SKM-1 treated with dmso at 0.1 percent for 144 hours (cell line): Measurements from ENCODE around the gene ZBTB26.

Experiments
- DNase-seq: peaks from one replicate; lab custom pipeline; 2025; ENCODE audit not compliant: unreplicated experiment; lab: John Stamatoyannopoulos, UW

The ZBTB26 gene

GRCh38 chr9:122931226-122932121 is at the start of gene ZBTB26:
Gene ZBTB26 (minus strand): TSS chr9:122931512. CDS start chr9:122919934, 11,578 bp downstream.
- peak; percentile 88 for DNase-seq

GRCh38 chr9:122978601-122979000 is 47.3 kb upstream of the ZBTB26 start:
- DNase-seq = peak; percentile 48

DNA sequence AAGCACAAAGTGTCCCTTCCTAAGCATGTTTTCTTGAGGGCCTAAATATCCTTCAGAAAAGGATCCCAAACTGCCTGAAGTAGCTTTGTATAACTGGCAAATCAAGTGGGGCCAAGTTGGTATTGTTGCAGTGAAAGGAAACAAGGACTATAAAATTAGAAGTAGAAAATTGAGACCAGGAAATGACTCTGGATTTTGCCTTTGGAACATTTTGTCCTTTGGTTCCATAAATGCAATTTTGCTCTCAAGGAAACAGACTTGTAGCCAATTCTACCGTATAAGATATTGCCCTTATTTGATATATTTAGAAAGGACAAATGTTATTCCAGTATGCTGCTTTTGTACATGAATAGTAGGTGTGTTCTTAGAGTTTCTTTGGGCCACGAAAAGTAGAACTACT is 43.9 kb upstream of the ZBTB26 start:
- no peak for DNase-seq

DNA sequence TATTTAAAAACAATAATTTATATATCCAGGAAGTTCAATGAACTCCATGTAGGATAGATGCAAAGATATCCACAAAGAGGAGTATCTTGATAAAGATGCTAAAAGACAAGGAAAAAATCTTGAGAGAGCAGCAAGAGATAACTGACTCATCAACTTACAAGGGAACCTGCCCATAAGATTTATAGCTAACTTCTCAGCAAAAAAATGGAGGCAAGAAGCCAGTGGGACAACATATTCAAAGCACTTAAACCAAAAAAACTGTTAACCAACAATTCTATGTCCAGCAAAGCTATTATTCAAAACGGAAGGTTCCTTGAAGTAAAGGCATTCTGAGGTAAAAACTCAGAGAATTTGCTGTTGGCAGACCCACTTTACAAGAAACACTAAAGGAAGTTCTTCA is 29.8 kb upstream of the ZBTB26 start:
- DNase-seq = no peak

- no peak for DNase-seq
Observed at GRCh38 chr9:122955961-122956360, 24.6 kb upstream of the ZBTB26 start.

DNA sequence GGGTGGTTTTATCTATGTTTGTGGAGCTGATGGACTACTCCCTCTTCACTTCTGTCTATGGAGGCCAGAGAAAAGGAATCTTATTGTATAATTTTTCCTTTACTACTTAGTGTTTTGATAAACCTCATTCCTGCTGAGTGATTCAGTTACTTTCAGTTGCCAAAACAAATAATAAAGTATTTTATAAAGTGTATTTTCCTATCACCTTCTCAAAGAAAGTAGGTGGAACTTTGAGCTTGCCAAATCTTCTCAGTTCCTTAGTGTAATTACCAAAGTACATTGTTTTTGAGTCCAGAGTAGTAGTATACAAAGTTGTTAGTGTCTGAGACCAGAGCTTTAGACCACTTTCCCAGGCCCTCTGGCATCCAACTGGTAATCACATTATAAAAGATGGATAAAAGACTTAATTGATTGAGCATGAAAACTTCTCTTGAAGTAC is 23.0 kb upstream of the ZBTB26 start:
- no peak for DNase-seq

GRCh38 chr9:122951056-122951455 is 19.7 kb upstream of the ZBTB26 start:
- DNase-seq = no peak

- DNase-seq = no peak
Observed at GRCh38 chr9:122950263-122950662, 19.0 kb upstream of the ZBTB26 start.

DNA sequence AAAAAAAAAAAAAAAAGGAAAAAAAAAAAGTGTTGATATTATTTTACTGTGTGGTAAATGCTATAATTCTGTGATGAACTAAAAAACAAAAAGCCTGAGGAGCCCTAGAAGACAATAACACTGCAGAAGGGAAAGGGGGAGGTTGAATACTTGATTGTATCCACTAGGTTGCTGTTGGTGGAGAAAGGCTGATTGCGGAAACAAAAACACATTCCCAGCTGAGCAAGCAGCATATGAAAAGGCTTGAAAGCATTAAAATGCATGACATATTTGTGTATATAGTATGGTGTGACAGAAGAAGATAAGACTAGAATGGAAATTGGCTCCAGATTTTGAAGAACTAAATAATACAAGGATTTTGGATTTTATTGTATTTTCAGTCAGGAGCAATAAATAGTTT is 18.4 kb upstream of the ZBTB26 start:
- DNase-seq = no peak

DNA sequence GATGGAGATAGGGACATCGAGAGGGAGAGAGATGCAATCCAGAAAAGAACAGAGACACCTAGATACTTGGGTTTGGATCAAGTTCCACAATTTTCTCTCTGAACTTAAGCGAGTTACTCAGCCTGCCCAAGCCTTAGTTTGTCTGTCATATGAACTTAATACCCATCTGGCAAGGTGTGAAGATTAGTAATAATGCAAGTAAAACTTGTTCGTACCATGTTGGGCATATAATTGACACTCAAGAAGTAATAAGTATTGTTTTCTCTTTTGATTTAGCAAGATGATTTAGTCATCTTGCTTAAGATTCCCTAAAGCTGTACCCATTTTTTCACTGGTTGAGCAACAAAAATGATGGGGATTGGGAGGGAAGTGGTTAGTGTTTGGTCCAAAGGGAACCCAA is 17.0 kb upstream of the ZBTB26 start:
- DNase-seq = no peak

- no peak for DNase-seq
Observed at GRCh38 chr9:122946461-122947005, 15.2 kb upstream of the ZBTB26 start.

DNA sequence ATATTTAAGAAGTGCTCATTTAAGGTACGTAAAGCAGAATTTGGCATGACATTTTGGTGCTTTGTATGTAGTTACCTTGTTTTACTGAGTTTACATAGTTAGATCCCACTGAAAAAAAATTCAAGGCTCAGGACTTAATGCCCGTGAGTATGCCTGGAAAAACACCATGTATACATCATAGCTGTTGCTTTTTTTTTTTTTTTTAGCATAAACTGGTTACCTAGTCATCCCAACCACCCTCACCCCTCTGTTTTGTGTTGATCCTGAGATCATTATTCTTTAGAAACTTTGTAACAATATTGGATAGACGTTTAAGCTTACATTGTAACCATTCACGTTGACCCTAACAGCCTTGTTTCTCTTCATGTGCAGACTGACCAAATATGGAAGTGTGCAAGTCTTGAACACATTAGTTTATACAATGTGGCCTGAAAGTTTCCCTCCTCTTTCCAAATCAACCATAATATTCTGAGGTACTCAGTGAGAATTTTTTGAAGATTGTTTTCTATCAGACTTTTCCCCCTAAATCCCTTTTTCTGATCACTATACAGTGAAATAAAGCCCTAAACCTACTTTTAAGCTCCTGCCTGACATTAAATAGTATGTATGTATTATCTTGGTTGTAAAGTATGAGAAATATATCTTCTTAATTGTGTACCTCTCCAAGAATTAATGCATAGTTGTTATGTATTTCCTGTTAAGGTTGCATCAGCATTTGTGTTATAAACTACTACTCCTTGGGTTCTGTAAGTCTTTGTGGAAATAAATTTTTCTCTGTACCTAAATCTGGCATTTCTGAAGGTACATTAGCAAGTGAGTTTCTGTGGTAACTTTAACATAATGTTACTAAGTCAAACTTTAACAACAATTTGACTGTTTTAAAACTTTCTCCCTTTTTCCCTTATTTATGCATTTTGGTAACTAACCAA is 13.9 kb upstream of the ZBTB26 start:
- no peak for DNase-seq

- DNase-seq = no peak
Observed at GRCh38 chr9:122941582-122942234, 10.4 kb upstream of the ZBTB26 start.

GRCh38 chr9:122940749-122941581 is 9.7 kb upstream of the ZBTB26 start, which contains the start of gene RABGAP1:
Gene RABGAP1 (plus strand): TSS chr9:122941020. CDS start chr9:122957060, 16,040 bp downstream.
- DNase-seq = peak; percentile 93

DNA sequence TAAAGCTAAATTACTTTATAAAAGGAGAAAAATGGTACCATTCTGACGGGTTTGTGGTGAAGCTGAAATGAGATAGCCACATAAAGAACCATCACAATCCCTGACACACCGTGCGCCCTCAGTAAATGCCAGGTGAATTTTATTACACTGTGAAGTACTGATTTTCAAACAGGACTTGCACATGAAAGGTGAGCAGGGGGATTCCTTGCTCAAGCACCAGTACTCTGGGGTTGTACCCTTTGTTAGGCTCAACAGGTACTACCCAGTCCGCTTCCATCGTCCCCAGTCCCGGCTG is 9.1 kb upstream of the ZBTB26 start:
- DNase-seq = no peak

DNA sequence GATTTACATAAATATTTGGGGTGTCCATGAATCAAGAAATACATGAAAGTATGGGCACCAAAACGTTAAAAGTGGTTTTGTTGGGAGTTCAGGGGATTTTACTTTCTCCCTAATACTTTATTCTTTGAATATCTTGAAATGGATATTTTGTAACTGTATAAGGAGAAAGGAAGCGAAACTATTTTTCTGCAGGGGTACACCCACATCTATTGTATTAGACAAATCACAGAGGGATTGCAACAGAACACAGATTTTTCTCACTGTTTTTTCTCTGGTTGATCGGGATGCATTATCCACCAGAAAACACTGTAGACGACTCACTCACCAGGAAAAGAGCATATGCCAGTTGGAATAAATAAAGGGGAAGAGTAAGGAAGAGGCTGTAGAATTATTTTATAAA is 8.3 kb upstream of the ZBTB26 start:
- no peak for DNase-seq

GRCh38 chr9:122936883-122937282 is 5.6 kb upstream of the ZBTB26 start:
- DNase-seq = no peak

- DNase-seq = no peak
Observed at GRCh38 chr9:122936464-122936863, 5.2 kb upstream of the ZBTB26 start.

DNA sequence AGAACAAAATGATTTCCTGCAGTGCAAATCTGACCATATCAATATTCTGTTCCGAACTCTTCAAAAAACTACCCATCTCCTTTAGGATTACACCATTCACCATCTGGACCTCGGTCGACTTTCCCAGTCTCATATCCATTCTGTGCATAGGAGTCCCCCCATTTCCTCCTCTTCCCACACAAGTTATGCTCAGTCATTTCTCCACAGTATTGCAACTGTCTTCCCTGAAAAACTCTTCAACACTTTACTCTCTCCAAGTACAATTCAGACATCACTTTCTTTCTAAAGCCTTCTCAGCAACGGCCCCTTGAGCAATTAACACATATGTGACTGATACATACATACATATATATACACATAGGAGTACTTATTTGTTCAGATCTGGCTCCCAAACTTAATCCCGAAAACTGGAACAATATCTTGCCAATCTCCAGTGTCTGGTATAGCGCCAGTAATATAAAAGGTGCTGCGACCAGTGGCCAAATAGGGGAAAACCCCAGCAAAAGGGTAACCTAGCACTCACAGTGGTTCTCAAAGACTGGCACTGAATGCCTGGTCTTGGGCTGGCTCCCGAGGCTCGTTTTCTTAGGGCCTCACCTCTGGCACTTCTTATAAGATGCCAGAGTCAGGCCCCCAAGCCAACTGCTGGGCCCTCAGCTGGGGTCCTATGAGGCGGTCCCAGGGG is 629 bp downstream of the ZBTB26 start:
- no peak for DNase-seq
